ENCODE results near the gene HCN3. TPM values are rescaled to one million over a fixed set of nuclear protein-coding genes. Genes with fewer than 3 reads are reported as not detected.

HCN3 gene
- total and polyA plus RNA-seq, 9 donors: 0.69 to 7.1 (median 2.9) TPM

- Histone ChIP-seq H3K9me3 (no peaks in the 10 kb centered on the region), H3K27ac (no peak overlapping the region), H3K4me1 (ENCODE audit: insufficient read depth) (peaks cover 5% of the 10 kb centered on the region), H3K36me3 (no peaks in the 10 kb centered on the region), H3K27me3 (no peaks in the 10 kb centered on the region), H3K4me3 (no peak overlapping the region)
- intact Hi-C loops (cut with DNase I): loop anchor here in 3 of 4 donors (5.0 kb wide), 1 partner anchor 44 kb away; the partner anchor contains the start of gene RUSC1 (in 3 of the 3)
- 43 to 55% (median 53%) methylated on average over 10 of the region's 10 CpGs for WGBS, 3 donors
- TF ChIP-seq EP300 (IDR thresholded peaks at IDR 0.05) (no peak), CTCF (IDR thresholded peaks at IDR 0.05) (no peak), POLR2A (IDR thresholded peaks at IDR 0.05) (no peak)
- DNase-seq: no peak
Measured at GRCh38 chr1:155278689-155279160, 1.5 kb downstream of the HCN3 start.

GRCh38 chr1:155279268-155279667 is 2.0 kb downstream of the HCN3 start:
- Histone ChIP-seq H3K27ac (no peak overlapping the region), H3K4me1 (ENCODE audit: insufficient read depth) (peaks cover 5% of the 10 kb centered on the region), H3K9me3 (no peaks in the 10 kb centered on the region), H3K4me3 (no peak overlapping the region), H3K36me3 (no peaks in the 10 kb centered on the region), H3K27me3 (no peaks in the 10 kb centered on the region)
- 66 to 82% (median 78%) methylated on average over 2 of the region's 2 CpGs for WGBS, 3 donors
- TF ChIP-seq EP300 (IDR thresholded peaks at IDR 0.05): no peak
- no peak for TF ChIP-seq POLR2A (IDR thresholded peaks at IDR 0.05)
- no peak for TF ChIP-seq CTCF (IDR thresholded peaks at IDR 0.05)
- intact Hi-C loops (cut with DNase I): loop anchor here in 3 of 4 donors (5.0 kb wide), 1 partner anchor 43 kb away; the partner anchor contains the start of gene RUSC1 (in 3 of the 3)
- no peak for DNase-seq

GRCh38 chr1:155282488-155283091 is 5.3 kb downstream of the HCN3 start:
- WGBS, 3 donors: 91 to 96% (median 95%) methylated on average over 29 of the region's 29 CpGs
- no peaks in the 10 kb centered on the region for H3K36me3 ChIP-seq
- no peaks in the 10 kb centered on the region for H3K27me3 ChIP-seq
- H3K27ac ChIP-seq: no peak overlapping the region
- DNase-seq: no peak
- TF ChIP-seq CTCF (IDR thresholded peaks at IDR 0.05): no peak
- TF ChIP-seq EP300 (IDR thresholded peaks at IDR 0.05): no peak
- TF ChIP-seq POLR2A (IDR thresholded peaks at IDR 0.05): no peak
- intact Hi-C loops (cut with DNase I): loop anchor here in 1 of 4 donors (5.0 kb wide), 1 partner anchor 35 kb away; no protein-coding TSS in a partner anchor
- H3K4me1 ChIP-seq (ENCODE audit: insufficient read depth): peaks cover 4% of the 10 kb centered on the region
- no peak overlapping the region for H3K4me3 ChIP-seq
- H3K9me3 ChIP-seq: no peaks in the 10 kb centered on the region

- Histone ChIP-seq H3K4me3 (no peak overlapping the region), H3K27ac (no peak overlapping the region), H3K36me3 (no peaks in the 10 kb centered on the region), H3K9me3 (no peaks in the 10 kb centered on the region), H3K27me3 (no peaks in the 10 kb centered on the region), H3K4me1 (ENCODE audit: insufficient read depth) (no peaks in the 10 kb centered on the region)
- 87 to 94% (median 88%) methylated on average over 12 of the region's 12 CpGs for WGBS, 3 donors
- intact Hi-C loops (cut with DNase I): loop anchor here in 1 of 4 donors (5.0 kb wide), 1 partner anchor 33 kb away; no protein-coding TSS in a partner anchor
- no peak for DNase-seq
- TF ChIP-seq POLR2A (IDR thresholded peaks at IDR 0.05) (no peak), CTCF (IDR thresholded peaks at IDR 0.05) (no peak), EP300 (IDR thresholded peaks at IDR 0.05) (no peak)
Measured at GRCh38 chr1:155284476-155284875, 7.2 kb downstream of the HCN3 start.
